Endothelial cell of umbilical vein (primary cell): Measurements from ENCODE around the gene PPM1H. TPM values are rescaled to one million over a fixed set of nuclear protein-coding genes. Genes with fewer than 3 reads are reported as not detected.
A peak's percentile ranks its signal among the peaks of the same experiment; 100 is the strongest.

Experiments used
- BruUV-seq: library from RNA; stranded (reverse); fragments of 400-500 nt; replicated peaks from 2 replicates; lab custom pipeline; 2021; lab: Mats Ljungman, UMichigan
- CTCF ChIA-PET: fragments of 300-600, 350-600 bp; sonication (Branson Sonifier 250); formaldehyde crosslinking; loops from one replicate; lab custom pipeline; 2021; ENCODE audit warnings: antibody characterized with exemption, inconsistent platforms; lab: Charles Lee
- POLR2A ChIA-PET: fragments of 300-600, 350-600 bp; sonication (Branson Sonifier 250); formaldehyde crosslinking; loops from one replicate; lab custom pipeline; 2021; ENCODE audit warnings: antibody characterized with exemption, inconsistent platforms; lab: Charles Lee
- DNase-seq: peaks from one replicate; pipeline ENCODE4 v3.0.0-alpha.2; 2011; ENCODE audit warnings: low read depth, low spot score
- FAIRE-seq: peaks from 2 replicates; lab custom pipeline; 2011; peaks lifted over from hg19 to GRCh38; lab: Jason Lieb, UNC
- H2AFZ ChIP-seq: 2 replicates; pipeline ENCODE4 v1.6.0; 2012; ENCODE audit warnings: low read depth, low read length, control low read depth, inconsistent platforms
- H3K27ac ChIP-seq: 2 replicates; pipeline ENCODE4 v1.5.1; 2011; ENCODE audit warnings: low read depth, mild to moderate bottlenecking, control low read depth, low read length, moderate library complexity; ENCODE audit not compliant: insufficient read depth
- H3K27me3 ChIP-seq, 2 experiments: 2 replicates each; pipeline versions ENCODE4 v1.6.0 to v1.6.1; 2011; ENCODE audit warnings: low read length in 2 of 2, mixed read lengths in 1 of 2; ENCODE audit not compliant: control insufficient read depth in 2 of 2, insufficient read depth in 2 of 2
- H3K36me3 ChIP-seq, 2 experiments: 2 replicates in 1 of 2; 3 replicates in 1 of 2; pipeline ENCODE4 v1.5.1; 2011; ENCODE audit warnings: low read length in 2 of 2, mild to moderate bottlenecking in 1 of 2, moderate library complexity in 1 of 2; ENCODE audit not compliant: control insufficient read depth in 2 of 2, insufficient read depth in 2 of 2; ENCODE audit errors: extremely low read depth in 1 of 2
- H3K4me1 ChIP-seq: 3 replicates; pipeline ENCODE4 v1.5.1; 2011; ENCODE audit warnings: mild to moderate bottlenecking, low read length; ENCODE audit not compliant: control insufficient read depth, insufficient read depth; ENCODE audit errors: extremely low read depth
- H3K4me2 ChIP-seq: 2 replicates; pipeline ENCODE4 v1.6.1; 2011; ENCODE audit warnings: low read length, control low read depth, mixed read lengths; ENCODE audit not compliant: insufficient read depth
- H3K4me3 ChIP-seq, 3 experiments: fragments of 200-600 bp in 1 of 3; sonication (generic), shearing (Covaris generic) in 1 of 3; replicated peaks in 1 of 3; 2 replicates each; pipeline ENCODE4 v1.5.1; 2011 to 2016; ENCODE audit warnings: control low read depth in 3 of 3, low read length in 3 of 3, mild to moderate bottlenecking in 2 of 3, inconsistent platforms in 1 of 3, low read depth in 1 of 3, moderate library complexity in 1 of 3; ENCODE audit not compliant: insufficient read depth in 1 of 3
- H3K79me2 ChIP-seq: 2 replicates; pipeline ENCODE4 v1.6.0; 2012; ENCODE audit warnings: low read length, inconsistent platforms; ENCODE audit not compliant: control insufficient read depth, insufficient read depth
- H3K9ac ChIP-seq: replicated peaks from 2 replicates; pipeline ENCODE3; 2011; ENCODE audit warnings: low read length, control low read depth; ENCODE audit not compliant: insufficient read depth; ENCODE audit errors: extremely low read depth
- H3K9me1 ChIP-seq: replicated peaks from 3 replicates; pipeline ENCODE4 v1.6.0; 2011; ENCODE audit warnings: mild to moderate bottlenecking, low read length; ENCODE audit not compliant: control insufficient read depth, insufficient read depth; ENCODE audit errors: extremely low read depth
- H3K9me3 ChIP-seq: replicated peaks from 2 replicates; pipeline ENCODE4 v1.5.1; 2012; ENCODE audit warnings: low read length, inconsistent platforms; ENCODE audit not compliant: control insufficient read depth, insufficient read depth
- H4K20me1 ChIP-seq: replicated peaks from 2 replicates; pipeline ENCODE3; 2011; ENCODE audit warnings: mild to moderate bottlenecking, low read length; ENCODE audit not compliant: control insufficient read depth, insufficient read depth; ENCODE audit errors: extremely low read depth
- CTCF ChIP-seq, 2 donors: IDR thresholded peaks; 1 replicate in 1 of 2; 2 replicates in 1 of 2; pipeline ENCODE4 v1.5.1; 2011; ENCODE audit warnings: low read length in 2 of 2, mild to moderate bottlenecking in 2 of 2, moderate library complexity in 2 of 2, control low read depth in 1 of 2, inconsistent platforms in 1 of 2, low read depth in 1 of 2; ENCODE audit not compliant: insufficient read depth in 1 of 2; ENCODE audit errors: extremely low read depth in 1 of 2
- GATA2 ChIP-seq: IDR thresholded peaks from 2 replicates; pipeline ENCODE4 v1.7.0; 2011; ENCODE audit warnings: low read depth, mild to moderate bottlenecking, moderate library complexity, mixed read lengths, low read length; ENCODE audit not compliant: insufficient read length, insufficient read depth
- POLR2A ChIP-seq: IDR thresholded peaks from 2 replicates; pipeline ENCODE4 v1.6.1; 2012; ENCODE audit warnings: low read depth, mild to moderate bottlenecking, control low read depth, low read length
- dilution Hi-C: fragments of 300-500 bp; cut with MboI; formaldehyde crosslinking; loops from one replicate; pipeline ENCODE4 v1.15.0; 2019; ENCODE audit warnings: low sequenced_read_pairs; ENCODE audit not compliant: extremely low pct_ligation_motif_present
- intact Hi-C: fragments of 100-400 bp; cut with micrococcal nuclease; formaldehyde crosslinking; loops from one replicate; pipeline ENCODE4 v1.10.0; 2022
- polyA plus RNA-seq, 4 experiments: library from polyadenylated mRNA; depleted of rRNA in 3 of 4; stranded (reverse) in 3 of 4; unstranded in 1 of 4; fragments of >200 nt; gene quantifications; 2 replicates each; pipeline versions ENCODE4 v1.2.1 to v1.2.3, GENCODE V29; 2011 to 2012; ENCODE audit warnings: missing spikeins in 1 of 4
- total RNA-seq: library from RNA; stranded (reverse); gene quantifications from 2 replicates; pipeline ENCODE4 v1.2.3, GENCODE V29; 2021

The PPM1H gene
- total and polyA plus RNA-seq, 2 donors (not counting 3 experiments of a cell fraction or from before 2014, with no cell fraction given) = 1.0 to 7.2 TPM

- no peaks in the 10 kb centered on the region for H4K20me1 ChIP-seq
- peaks cover 16% of the 10 kb centered on the region for H3K4me1 ChIP-seq
- H3K27ac ChIP-seq = no peak overlapping the region
- no TSS peak for BruUV-seq
- H3K9me1 ChIP-seq = no peaks in the 10 kb centered on the region
- H3K36me3 ChIP-seq = no peaks in the 10 kb centered on the region
- H3K4me2 ChIP-seq = no peak overlapping the region
- no peaks in the 10 kb centered on the region for H3K79me2 ChIP-seq
- TF ChIP-seq POLR2A = no peak
- TF ChIP-seq GATA2 = peak; percentile 54
- peak; percentile 87 to 92 for TF ChIP-seq CTCF (IDR thresholded peaks at IDR 0.05; ENCODE audit: extremely low read depth in 1 of 2, insufficient read depth in 1 of 2, low read depth in 1 of 2, low read length in 2 of 2)
- no peak overlapping the region for H3K9ac ChIP-seq
- intact Hi-C loops = loop anchor here (1.0 to 10.0 kb wide), 7 partner anchors 161 to 531 kb away; partner anchors contain the start of genes MON2 and USP15
- H2AFZ ChIP-seq = no peak overlapping the region
- CTCF ChIA-PET = interaction anchor here (0.6 to 9.2 kb wide), 40 partner anchors 9 to 534 kb away, joined by 3 to 356 read pairs (median 6); partner anchors contain the start of genes MON2 and USP15
- dilution Hi-C loops = loop anchor here (25.0 kb wide), 1 partner anchor 181 kb away; no protein-coding TSS in a partner anchor
- H3K27me3 ChIP-seq = no peaks in the 10 kb centered on the region
- peak; percentile 88 for FAIRE-seq
- peak; percentile 91 for DNase-seq
- no peaks in the 10 kb centered on the region for H3K9me3 ChIP-seq
- H3K4me3 ChIP-seq = no peak overlapping the region
- POLR2A ChIA-PET = interaction anchor here (0.7 to 1.4 kb wide), 3 partner anchors 189 to 211 kb away, joined by 3 to 7 read pairs (median 3); no protein-coding TSS in a partner anchor
Observed at GRCh38 chr12:62793256-62794217, 141.4 kb downstream of the PPM1H start.
